Measurements from ENCODE around the gene PCYT2. TPM values are rescaled to one million over a fixed set of nuclear protein-coding genes. Genes with fewer than 3 reads are reported as not detected.

The PCYT2 gene
- total and polyA plus RNA-seq, 9 of the 15 experiments (the other 6 are each of a cell fraction or from before 2014, with no cell fraction given) = 0.92 to 134 (median 82.5) TPM

DNA sequence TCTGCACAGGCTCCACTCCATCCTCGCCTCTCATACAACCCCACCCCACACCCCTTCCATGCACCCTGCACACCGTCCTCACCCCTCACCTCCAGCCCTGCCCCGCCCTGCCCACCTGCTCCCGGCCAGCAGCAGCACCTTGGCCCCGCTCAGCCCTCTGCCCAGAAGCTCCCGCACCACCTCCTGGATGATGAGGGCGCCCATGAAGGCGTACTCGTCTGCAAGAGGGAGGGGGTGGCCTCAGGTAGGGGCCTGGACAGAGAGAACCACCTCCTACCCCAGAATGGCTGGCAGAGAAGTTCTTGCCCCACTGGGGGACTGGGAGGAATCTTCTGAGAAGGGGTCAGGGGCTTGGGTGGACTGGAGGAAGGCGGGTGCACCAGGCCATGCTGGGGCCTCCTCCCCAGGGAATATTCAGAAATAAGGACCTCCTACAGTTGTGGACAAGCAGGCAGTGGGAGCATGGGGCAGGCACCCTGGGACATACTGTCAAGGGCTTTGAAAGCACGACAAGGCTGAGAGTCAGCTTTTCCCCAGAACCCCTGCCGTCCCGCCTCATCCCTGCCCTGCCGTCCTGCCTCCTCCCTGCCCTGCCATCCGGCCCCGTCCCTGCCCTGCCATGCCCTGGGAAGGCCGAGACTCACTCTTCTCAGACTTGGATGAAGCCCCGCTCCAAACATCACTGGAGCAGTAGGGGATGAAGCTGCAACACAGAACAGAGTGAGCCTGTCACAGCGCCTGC, 46.7 kb upstream of the PCYT2 start:
- WGBS (ENCODE audit: insufficient coverage, low coverage, missing lambda C conversion rate) = 89% methylated on average over 17 of the region's 19 CpGs
- POLR2A ChIA-PET = interaction anchor here (0.6 to 0.9 kb wide), 2 partner anchors 29 to 78 kb away, joined by 3 read pairs; no protein-coding TSS in a partner anchor
- Histone ChIP-seq H3K4me2 (ENCODE audit: insufficient read depth, low read length) (peak overlapping the region; percentile 85; the same call in 1 of the 2 replicates), H3K36me3 (ENCODE audit: control insufficient read depth, insufficient read depth, low read length) (peaks cover 19% of the 10 kb centered on the region; the same call in 2 of the 3 replicates), H3K9ac (ENCODE audit: insufficient read depth in 1 of 2, low read depth in 2 of 2, low read length in 2 of 2) (peak overlapping the region; percentile 82 to 92; a peak in 3 of 4 replicates), H3K4me1 (replicated peaks in 1 of 2; ENCODE audit: control insufficient read depth in 2 of 2, insufficient read depth in 2 of 2, low read length in 2 of 2) (peaks cover 7 to 71% of the 10 kb centered on the region in 2 experiments; a peak in 4 of 5 replicates), H3K27ac (ENCODE audit: extremely low read depth, low read depth, low read length) (no peak overlapping the region), H4K20me1 (replicated peaks; ENCODE audit: control insufficient read depth, insufficient read depth, low read length) (no peaks in the 10 kb centered on the region), H3K27me3 (ENCODE audit: control insufficient read depth in 2 of 2, insufficient read depth in 2 of 2, low read length in 2 of 2) (no peaks in the 10 kb centered on the region), H3K4me3 (no peak overlapping the region), H3K9me1 (ENCODE audit: control insufficient read depth, insufficient read depth, low read length) (no peaks in the 10 kb centered on the region), H3K9me3 (replicated peaks; ENCODE audit: control insufficient read depth, insufficient read depth, low read depth, low read length) (no peaks in the 10 kb centered on the region), H2AFZ (ENCODE audit: low read depth, low read length) (no peak overlapping the region), H3K79me2 (ENCODE audit: control insufficient read depth, insufficient read depth, low read length) (peaks cover 20% of the 10 kb centered on the region)
- FAIRE-seq = no peak
- no TSS peak for BruUV-seq (replicated peaks)
- no peak for DNase-seq (ENCODE audit: extremely low read depth in 1 of 4, low spot score in 3 of 4)
- in situ Hi-C loops (cut with MboI) = no loop called here
- TF ChIP-seq, protein P1, sequence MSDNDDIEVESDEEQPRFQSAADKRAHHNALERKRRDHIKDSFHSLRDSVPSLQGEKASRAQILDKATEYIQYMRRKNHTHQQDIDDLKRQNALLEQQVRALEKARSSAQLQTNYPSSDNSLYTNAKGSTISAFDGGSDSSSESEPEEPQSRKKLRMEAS (CRISPR knock-in tag; IDR thresholded peaks at IDR 0.05) = no peak
- TF ChIP-seq, protein P2, sequence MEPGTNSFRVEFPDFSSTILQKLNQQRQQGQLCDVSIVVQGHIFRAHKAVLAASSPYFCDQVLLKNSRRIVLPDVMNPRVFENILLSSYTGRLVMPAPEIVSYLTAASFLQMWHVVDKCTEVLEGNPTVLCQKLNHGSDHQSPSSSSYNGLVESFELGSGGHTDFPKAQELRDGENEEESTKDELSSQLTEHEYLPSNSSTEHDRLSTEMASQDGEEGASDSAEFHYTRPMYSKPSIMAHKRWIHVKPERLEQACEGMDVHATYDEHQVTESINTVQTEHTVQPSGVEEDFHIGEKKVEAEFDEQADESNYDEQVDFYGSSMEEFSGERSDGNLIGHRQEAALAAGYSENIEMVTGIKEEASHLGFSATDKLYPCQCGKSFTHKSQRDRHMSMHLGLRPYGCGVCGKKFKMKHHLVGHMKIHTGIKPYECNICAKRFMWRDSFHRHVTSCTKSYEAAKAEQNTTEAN (CRISPR knock-in tag; IDR thresholded peaks at IDR 0.05) = no peak
- no peak for TF ChIP-seq SIN3A (IDR thresholded peaks at IDR 0.05; ENCODE audit: borderline replicate concordance in 2 of 2, control insufficient read depth in 1 of 2, low read depth in 2 of 2, low read length in 2 of 2)
- no peak for TF ChIP-seq CBFA2T3 (IDR thresholded peaks at IDR 0.05)
- TF ChIP-seq ZNF24 (IDR thresholded peaks at IDR 0.05) = no peak
- TF ChIP-seq ZNF146 (CRISPR knock-in tag; IDR thresholded peaks at IDR 0.05; ENCODE audit: unreplicated experiment) = no peak
- no peak for TF ChIP-seq SREBF1 (IDR thresholded peaks at IDR 0.05; ENCODE audit: borderline replicate concordance, low read depth, low read length)
- no peak for TF ChIP-seq LEF1 (IDR thresholded peaks at IDR 0.05)
- TF ChIP-seq CCAR2 (IDR thresholded peaks at IDR 0.05; ENCODE audit: low read depth, low read length) = no peak
- TF ChIP-seq HNRNPUL1 (IDR thresholded peaks at IDR 0.05; ENCODE audit: low read length) = no peak
- TF ChIP-seq POLR2B (IDR thresholded peaks at IDR 0.05; ENCODE audit: low read depth, partially characterized antibody) = no peak
- TF ChIP-seq, protein P3, sequence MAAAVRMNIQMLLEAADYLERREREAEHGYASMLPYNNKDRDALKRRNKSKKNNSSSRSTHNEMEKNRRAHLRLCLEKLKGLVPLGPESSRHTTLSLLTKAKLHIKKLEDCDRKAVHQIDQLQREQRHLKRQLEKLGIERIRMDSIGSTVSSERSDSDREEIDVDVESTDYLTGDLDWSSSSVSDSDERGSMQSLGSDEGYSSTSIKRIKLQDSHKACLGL (CRISPR knock-in tag; IDR thresholded peaks at IDR 0.05; ENCODE audit: borderline replicate concordance, poor library complexity, severe bottlenecking) = no peak
- TF ChIP-seq ZKSCAN1 (IDR thresholded peaks at IDR 0.05; ENCODE audit: low read depth, low read length) = no peak
- TF ChIP-seq TAF7 (tag; IDR thresholded peaks at IDR 0.05) = no peak
- CTCF ChIA-PET (ENCODE audit: low intra/inter-chr PET ratio) = interaction anchor here (2.4 to 5.2 kb wide), 2 partner anchors 62 to 196 kb away, joined by 20 to 103 read pairs; partner anchors contain the start of genes CENPX and LRRC45
- intact Hi-C loops (cut with micrococcal nuclease) = loop anchor here (10.0 kb wide), 1 partner anchor 197 kb away; no protein-coding TSS in a partner anchor
- no peak for ATAC-seq
